NCI-H2107 treated with DMSO at 0.1 percent for 48 hours (cell line): ENCODE measurements around the gene DDX18.
A peak's percentile ranks its signal among the peaks of the same experiment; 100 is the strongest.

ENCODE experiments used
- DNase-seq: peaks from one replicate; lab custom pipeline; 2025; ENCODE audit not compliant: unreplicated experiment; lab: John Stamatoyannopoulos, UW

The DDX18 gene

GRCh38 chr2:117833911-117834310, 19.4 kb downstream of the DDX18 start:
- no peak for DNase-seq

GRCh38 chr2:117834992-117835391, 20.5 kb downstream of the DDX18 start:
- DNase-seq: no peak

- peak; percentile 25 for DNase-seq
Measured at GRCh38 chr2:117835990-117836760, 21.7 kb downstream of the DDX18 start.

GRCh38 chr2:117845304-117845703, 30.8 kb downstream of the DDX18 start:
- DNase-seq: no peak

- DNase-seq: no peak
Measured at GRCh38 chr2:117850015-117850414, 35.5 kb downstream of the DDX18 start.

GRCh38 chr2:117850461-117850860, 36.0 kb downstream of the DDX18 start:
- DNase-seq: no peak

- no peak for DNase-seq
Measured at GRCh38 chr2:117851969-117852368, 37.5 kb downstream of the DDX18 start.

GRCh38 chr2:117853316-117853715, 38.8 kb downstream of the DDX18 start:
- DNase-seq: no peak

- DNase-seq: no peak
Measured at GRCh38 chr2:117853873-117854272, 39.4 kb downstream of the DDX18 start.

- DNase-seq: no peak
Measured at GRCh38 chr2:117854610-117855009, 40.1 kb downstream of the DDX18 start.

- no peak for DNase-seq
Measured at GRCh38 chr2:117855886-117856285, 41.4 kb downstream of the DDX18 start.

- DNase-seq: no peak
Measured at GRCh38 chr2:117856415-117857210, 42.1 kb downstream of the DDX18 start.

GRCh38 chr2:117858336-117858735, 43.8 kb downstream of the DDX18 start:
- DNase-seq: no peak

GRCh38 chr2:117858892-117859531, 44.5 kb downstream of the DDX18 start:
- no peak for DNase-seq

GRCh38 chr2:117859532-117859911, 45.0 kb downstream of the DDX18 start:
- DNase-seq: no peak

GRCh38 chr2:117859924-117860647, 45.6 kb downstream of the DDX18 start:
- no peak for DNase-seq

GRCh38 chr2:117862459-117862858, 48.0 kb downstream of the DDX18 start:
- no peak for DNase-seq

- DNase-seq: no peak
Measured at GRCh38 chr2:117875786-117876185, 61.3 kb downstream of the DDX18 start.

GRCh38 chr2:117879003-117879402, 64.5 kb downstream of the DDX18 start:
- no peak for DNase-seq
